Occipital lobe (tissue), 2 donors: ENCODE results near the gene EPAS1. TPM values are rescaled to one million over a fixed set of nuclear protein-coding genes. Genes with fewer than 3 reads are reported as not detected.

Experiments
- DNase-seq: peaks from one replicate; lab custom pipeline; 2025; lab: John Stamatoyannopoulos, UW
- total RNA-seq: library from RNA; depleted of rRNA; stranded (reverse); fragments of >200 nt; gene quantifications from one replicate; pipeline ENCODE4 v1.2.3, GENCODE V29; 2014

EPAS1 gene
- total RNA-seq, 1 donor from 2014 or later: 6.1 TPM

- no peak for DNase-seq
Measured at GRCh38 chr2:46273225-46273863, 23.9 kb upstream of the EPAS1 start.

- DNase-seq: no peak
Measured at GRCh38 chr2:46273919-46274318, 23.3 kb upstream of the EPAS1 start.

GRCh38 chr2:46274586-46274985 is 22.6 kb upstream of the EPAS1 start:
- no peak for DNase-seq

- no peak for DNase-seq
Measured at GRCh38 chr2:46275995-46276394, 21.2 kb upstream of the EPAS1 start.

- no peak for DNase-seq
Measured at GRCh38 chr2:46276642-46277041, 20.6 kb upstream of the EPAS1 start.

GRCh38 chr2:46277431-46278190 is 19.6 kb upstream of the EPAS1 start:
- DNase-seq: no peak

GRCh38 chr2:46278952-46279351 is 18.3 kb upstream of the EPAS1 start:
- no peak for DNase-seq

GRCh38 chr2:46281939-46282338 is 15.3 kb upstream of the EPAS1 start:
- DNase-seq: no peak

- DNase-seq: no peak
Measured at GRCh38 chr2:46283693-46284092, 13.5 kb upstream of the EPAS1 start.

GRCh38 chr2:46284260-46284659 is 12.9 kb upstream of the EPAS1 start:
- no peak for DNase-seq

- no peak for DNase-seq
Measured at GRCh38 chr2:46284796-46285195, 12.4 kb upstream of the EPAS1 start.

- no peak for DNase-seq
Measured at GRCh38 chr2:46286715-46287114, 10.5 kb upstream of the EPAS1 start.

GRCh38 chr2:46290078-46290477 is 7.1 kb upstream of the EPAS1 start:
- DNase-seq: no peak

GRCh38 chr2:46293466-46293865 is 3.7 kb upstream of the EPAS1 start:
- no peak for DNase-seq

GRCh38 chr2:46294176-46294836 is 2.9 kb upstream of the EPAS1 start:
- DNase-seq: no peak

- no peak for DNase-seq
Measured at GRCh38 chr2:46296216-46296839, 879 bp upstream of the EPAS1 start.

- no peak for DNase-seq
Measured at GRCh38 chr2:46297546-46298271, 502 bp downstream of the EPAS1 start.

- DNase-seq: no peak
Measured at GRCh38 chr2:46298272-46298521, 990 bp downstream of the EPAS1 start.

- DNase-seq: no peak
Measured at GRCh38 chr2:46298522-46299353, 1.5 kb downstream of the EPAS1 start.

GRCh38 chr2:46299365-46300263 is 2.4 kb downstream of the EPAS1 start:
- DNase-seq: no peak
